Endothelial cell of umbilical vein (primary cell): ENCODE measurements around the gene M6PR. TPM values are rescaled to one million over a fixed set of nuclear protein-coding genes. Genes with fewer than 3 reads are reported as not detected.

Experiments used
- BruUV-seq: library from RNA; stranded (reverse); fragments of 400-500 nt; replicated peaks from 2 replicates; lab custom pipeline; 2021; lab: Mats Ljungman, UMichigan
- CTCF ChIA-PET: fragments of 300-600, 350-600 bp; sonication (Branson Sonifier 250); formaldehyde crosslinking; loops from one replicate; lab custom pipeline; 2021; ENCODE audit warnings: antibody characterized with exemption, inconsistent platforms; lab: Charles Lee
- POLR2A ChIA-PET: fragments of 300-600, 350-600 bp; sonication (Branson Sonifier 250); formaldehyde crosslinking; loops from one replicate; lab custom pipeline; 2021; ENCODE audit warnings: antibody characterized with exemption, inconsistent platforms; lab: Charles Lee
- DNase-seq: peaks from one replicate; pipeline ENCODE4 v3.0.0-alpha.2; 2011; ENCODE audit warnings: low read depth, low spot score
- FAIRE-seq: peaks from 2 replicates; lab custom pipeline; 2011; peaks lifted over from hg19 to GRCh38; lab: Jason Lieb, UNC
- H2AFZ ChIP-seq: 2 replicates; pipeline ENCODE4 v1.6.0; 2012; ENCODE audit warnings: low read depth, low read length, control low read depth, inconsistent platforms
- H3K27ac ChIP-seq: 2 replicates; pipeline ENCODE4 v1.5.1; 2011; ENCODE audit warnings: low read depth, mild to moderate bottlenecking, control low read depth, low read length, moderate library complexity; ENCODE audit not compliant: insufficient read depth
- H3K27me3 ChIP-seq, 2 experiments: 2 replicates each; pipeline versions ENCODE4 v1.6.0 to v1.6.1; 2011; ENCODE audit warnings: low read length in 2 of 2, mixed read lengths in 1 of 2; ENCODE audit not compliant: control insufficient read depth in 2 of 2, insufficient read depth in 2 of 2
- H3K36me3 ChIP-seq, 2 experiments: 2 replicates in 1 of 2; 3 replicates in 1 of 2; pipeline ENCODE4 v1.5.1; 2011; ENCODE audit warnings: low read length in 2 of 2, mild to moderate bottlenecking in 1 of 2, moderate library complexity in 1 of 2; ENCODE audit not compliant: control insufficient read depth in 2 of 2, insufficient read depth in 2 of 2; ENCODE audit errors: extremely low read depth in 1 of 2
- H3K4me1 ChIP-seq: 3 replicates; pipeline ENCODE4 v1.5.1; 2011; ENCODE audit warnings: mild to moderate bottlenecking, low read length; ENCODE audit not compliant: control insufficient read depth, insufficient read depth; ENCODE audit errors: extremely low read depth
- H3K4me2 ChIP-seq: 2 replicates; pipeline ENCODE4 v1.6.1; 2011; ENCODE audit warnings: low read length, control low read depth, mixed read lengths; ENCODE audit not compliant: insufficient read depth
- H3K4me3 ChIP-seq, 3 experiments: fragments of 200-600 bp in 1 of 3; sonication (generic), shearing (Covaris generic) in 1 of 3; replicated peaks in 1 of 3; 2 replicates each; pipeline ENCODE4 v1.5.1; 2011 to 2016; ENCODE audit warnings: control low read depth in 3 of 3, low read length in 3 of 3, mild to moderate bottlenecking in 2 of 3, inconsistent platforms in 1 of 3, low read depth in 1 of 3, moderate library complexity in 1 of 3; ENCODE audit not compliant: insufficient read depth in 1 of 3
- H3K79me2 ChIP-seq: 2 replicates; pipeline ENCODE4 v1.6.0; 2012; ENCODE audit warnings: low read length, inconsistent platforms; ENCODE audit not compliant: control insufficient read depth, insufficient read depth
- H3K9ac ChIP-seq: replicated peaks from 2 replicates; pipeline ENCODE3; 2011; ENCODE audit warnings: low read length, control low read depth; ENCODE audit not compliant: insufficient read depth; ENCODE audit errors: extremely low read depth
- H3K9me1 ChIP-seq: replicated peaks from 3 replicates; pipeline ENCODE4 v1.6.0; 2011; ENCODE audit warnings: mild to moderate bottlenecking, low read length; ENCODE audit not compliant: control insufficient read depth, insufficient read depth; ENCODE audit errors: extremely low read depth
- H3K9me3 ChIP-seq: replicated peaks from 2 replicates; pipeline ENCODE4 v1.5.1; 2012; ENCODE audit warnings: low read length, inconsistent platforms; ENCODE audit not compliant: control insufficient read depth, insufficient read depth
- H4K20me1 ChIP-seq: replicated peaks from 2 replicates; pipeline ENCODE3; 2011; ENCODE audit warnings: mild to moderate bottlenecking, low read length; ENCODE audit not compliant: control insufficient read depth, insufficient read depth; ENCODE audit errors: extremely low read depth
- CTCF ChIP-seq, 2 donors: IDR thresholded peaks; 1 replicate in 1 of 2; 2 replicates in 1 of 2; pipeline ENCODE4 v1.5.1; 2011; ENCODE audit warnings: low read length in 2 of 2, mild to moderate bottlenecking in 2 of 2, moderate library complexity in 2 of 2, control low read depth in 1 of 2, inconsistent platforms in 1 of 2, low read depth in 1 of 2; ENCODE audit not compliant: insufficient read depth in 1 of 2; ENCODE audit errors: extremely low read depth in 1 of 2
- EZH2 ChIP-seq: IDR thresholded peaks from 2 replicates; pipeline ENCODE4 v1.6.1; 2012; ENCODE audit warnings: borderline replicate concordance, low read depth, mild to moderate bottlenecking, moderate library complexity, low read length, inconsistent platforms; ENCODE audit not compliant: severe bottlenecking
- FOS ChIP-seq: IDR thresholded peaks from 2 replicates; pipeline ENCODE4 v1.6.1; 2011; ENCODE audit warnings: mild to moderate bottlenecking, low read length, moderate library complexity, borderline replicate concordance; ENCODE audit not compliant: insufficient read depth
- GATA2 ChIP-seq: IDR thresholded peaks from 2 replicates; pipeline ENCODE4 v1.7.0; 2011; ENCODE audit warnings: low read depth, mild to moderate bottlenecking, moderate library complexity, mixed read lengths, low read length; ENCODE audit not compliant: insufficient read length, insufficient read depth
- JUN ChIP-seq: IDR thresholded peaks from 2 replicates; pipeline ENCODE4 v1.6.1; 2011; ENCODE audit warnings: borderline replicate concordance, low read depth; ENCODE audit not compliant: insufficient read length, insufficient read depth
- MYC ChIP-seq: IDR thresholded peaks from one replicate; pipeline ENCODE4 v1.6.1; 2011; ENCODE audit warnings: mild to moderate bottlenecking, low read depth, low read length
- POLR2A ChIP-seq: IDR thresholded peaks from 2 replicates; pipeline ENCODE4 v1.6.1; 2012; ENCODE audit warnings: low read depth, mild to moderate bottlenecking, control low read depth, low read length
- POLR2AphosphoS5 ChIP-seq: IDR thresholded peaks from 2 replicates; pipeline ENCODE4 v1.6.1; 2012; ENCODE audit warnings: low read depth, mild to moderate bottlenecking, control low read depth, low read length, moderate library complexity; ENCODE audit not compliant: insufficient read depth
- dilution Hi-C: fragments of 300-500 bp; cut with MboI; formaldehyde crosslinking; loops from one replicate; pipeline ENCODE4 v1.15.0; 2019; ENCODE audit warnings: low sequenced_read_pairs; ENCODE audit not compliant: extremely low pct_ligation_motif_present
- intact Hi-C: fragments of 100-400 bp; cut with micrococcal nuclease; formaldehyde crosslinking; loops from one replicate; pipeline ENCODE4 v1.10.0; 2022
- polyA plus RNA-seq, 4 experiments: library from polyadenylated mRNA; depleted of rRNA in 3 of 4; stranded (reverse) in 3 of 4; unstranded in 1 of 4; fragments of >200 nt; gene quantifications; 2 replicates each; pipeline versions ENCODE4 v1.2.1 to v1.2.3, GENCODE V29; 2011 to 2012; ENCODE audit warnings: missing spikeins in 1 of 4
- total RNA-seq: library from RNA; stranded (reverse); gene quantifications from 2 replicates; pipeline ENCODE4 v1.2.3, GENCODE V29; 2021
- TF ChIP-seq, protein P1 (sequence below): IDR thresholded peaks from 2 replicates; pipeline ENCODE4 v1.6.1; 2011; ENCODE audit not compliant: insufficient read depth, insufficient read length

M6PR gene
- total and polyA plus RNA-seq, 2 donors (not counting 3 experiments of a cell fraction or from before 2014, with no cell fraction given) = 124 to 142 TPM

DNA sequence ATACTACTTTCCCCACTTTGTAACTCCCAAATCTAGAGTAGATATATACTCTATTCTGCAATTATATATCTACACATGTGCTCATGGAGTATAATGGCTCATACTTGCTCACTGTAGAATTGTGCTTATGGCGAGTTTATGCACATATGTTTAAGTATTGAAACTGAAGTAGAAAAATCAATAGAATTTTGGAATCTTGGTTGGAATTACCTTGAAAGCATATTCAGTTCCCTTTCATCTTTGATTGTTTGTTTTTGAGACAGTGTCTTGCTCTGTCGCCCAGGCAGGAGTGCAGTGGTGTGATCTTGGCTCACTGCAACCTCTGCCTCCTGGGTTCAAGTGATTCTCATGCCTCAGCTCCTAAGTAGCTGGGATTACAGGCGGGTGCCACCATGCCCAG lies 44.4 kb upstream of the M6PR start:
- H3K27me3 ChIP-seq = no peaks in the 10 kb centered on the region
- dilution Hi-C loops = no loop called here
- H3K4me3 ChIP-seq = no peak overlapping the region
- H3K27ac ChIP-seq = no peak overlapping the region
- H3K36me3 ChIP-seq = no peaks in the 10 kb centered on the region
- no peaks in the 10 kb centered on the region for H3K9me1 ChIP-seq
- FAIRE-seq = no peak
- no peaks in the 10 kb centered on the region for H3K79me2 ChIP-seq
- no TSS peak for BruUV-seq
- intact Hi-C loops = no loop called here
- peaks cover 53% of the 10 kb centered on the region for H3K4me1 ChIP-seq
- H4K20me1 ChIP-seq = no peaks in the 10 kb centered on the region
- no peak overlapping the region for H2AFZ ChIP-seq
- no peak overlapping the region for H3K9ac ChIP-seq
- no peak for DNase-seq
- POLR2A ChIA-PET = no interaction called here
- TF ChIP-seq FOS (no peak), CTCF (IDR thresholded peaks at IDR 0.05; ENCODE audit: extremely low read depth in 1 of 2, insufficient read depth in 1 of 2, low read depth in 1 of 2, low read length in 2 of 2) (no peak)
- H3K4me2 ChIP-seq = no peak overlapping the region
- CTCF ChIA-PET = interaction anchor here (1.2 kb wide), 1 partner anchor 44 kb away, joined by 4 read pairs; the partner anchor contains the start of gene M6PR
- no peaks in the 10 kb centered on the region for H3K9me3 ChIP-seq

DNA sequence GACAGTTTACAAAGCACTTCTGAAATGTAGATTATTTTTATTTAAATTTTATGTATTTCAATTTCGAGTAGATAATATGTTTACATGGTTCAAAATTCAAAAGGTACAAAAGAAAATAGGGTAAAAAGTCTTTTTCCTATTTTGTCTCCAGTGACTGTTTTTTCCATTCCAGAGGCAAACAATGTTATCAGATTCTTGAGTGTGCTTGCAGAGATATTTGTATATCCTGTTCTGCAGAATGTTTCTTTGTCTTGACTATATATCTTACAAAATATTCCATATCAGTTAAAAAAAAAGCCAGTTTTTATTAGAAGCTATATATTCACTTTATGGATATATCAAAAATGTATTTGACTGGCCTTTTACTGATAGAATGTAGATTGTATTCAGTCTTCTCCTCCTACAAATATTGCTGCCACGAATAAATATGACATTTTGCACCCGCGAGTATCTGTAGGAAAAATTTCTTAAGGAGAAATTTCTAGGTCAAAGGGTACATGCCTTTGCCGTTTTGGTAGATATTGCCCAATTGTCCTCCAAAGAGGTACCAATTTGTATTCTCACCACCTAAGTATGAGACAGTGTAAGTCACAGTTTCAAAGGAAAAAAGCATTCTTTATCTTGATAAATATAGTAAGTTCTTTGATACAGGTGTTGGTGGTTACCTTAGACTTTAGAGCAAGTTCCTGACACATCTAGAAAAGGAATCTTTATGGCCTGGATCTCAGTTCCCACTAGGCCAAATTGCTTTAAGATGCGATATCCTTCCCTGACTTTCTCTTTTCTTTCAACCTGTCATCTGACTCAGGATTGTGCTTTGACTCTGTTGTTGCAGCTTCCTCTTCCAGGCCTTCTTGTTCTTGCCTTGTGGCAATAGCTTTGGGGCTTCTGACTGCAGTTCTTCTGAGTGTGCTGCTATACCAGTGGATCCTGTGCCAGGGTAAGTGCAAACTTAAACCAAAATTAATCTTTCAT lies 42.2 kb upstream of the M6PR start:
- ChIA-PET CTCF (interaction anchor here (0.7 to 0.9 kb wide), 3 partner anchors 9 to 335 kb away, joined by 3 read pairs; no protein-coding TSS in a partner anchor), POLR2A (no interaction called here)
- intact Hi-C loops = loop anchor here (1.0 kb wide), 1 partner anchor 41 kb away; no protein-coding TSS in a partner anchor

More for the DNA sequence above, 42.2 kb upstream of the M6PR start:
- no peak for FAIRE-seq
- Histone ChIP-seq H3K27me3 (no peaks in the 10 kb centered on the region), H3K79me2 (no peaks in the 10 kb centered on the region), H3K27ac (no peak overlapping the region), H4K20me1 (no peaks in the 10 kb centered on the region), H3K9me3 (no peaks in the 10 kb centered on the region), H3K36me3 (no peaks in the 10 kb centered on the region), H3K9ac (peak overlapping the region; percentile 4), H3K4me2 (peak overlapping the region; percentile 60), H3K4me1 (peaks cover 55% of the 10 kb centered on the region), H2AFZ (peak overlapping the region; percentile 48), H3K4me3 (no peak overlapping the region), H3K9me1 (no peaks in the 10 kb centered on the region)
- no TSS peak for BruUV-seq
- no peak for TF ChIP-seq JUN
- TF ChIP-seq FOS = no peak
- no peak for TF ChIP-seq EZH2
- TF ChIP-seq, protein P1, sequence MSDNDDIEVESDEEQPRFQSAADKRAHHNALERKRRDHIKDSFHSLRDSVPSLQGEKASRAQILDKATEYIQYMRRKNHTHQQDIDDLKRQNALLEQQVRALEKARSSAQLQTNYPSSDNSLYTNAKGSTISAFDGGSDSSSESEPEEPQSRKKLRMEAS = no peak
- no peak for TF ChIP-seq MYC
- no peak for TF ChIP-seq CTCF (IDR thresholded peaks at IDR 0.05; ENCODE audit: extremely low read depth in 1 of 2, insufficient read depth in 1 of 2, low read depth in 1 of 2, low read length in 2 of 2)
- TF ChIP-seq POLR2A = no peak
- TF ChIP-seq GATA2 = no peak
- no peak for TF ChIP-seq POLR2AphosphoS5
- peak; percentile 61 for DNase-seq
- dilution Hi-C loops = no loop called here
